Omental fat pad (tissue), 4 donors: ENCODE measurements around the gene DIRAS2. TPM values are rescaled to one million over a fixed set of nuclear protein-coding genes. Genes with fewer than 3 reads are reported as not detected.

ENCODE experiments used
- ATAC-seq: fragments of 150-250 bp; one replicate; pipeline ENCODE4 v1.9.1; 2016; ENCODE audit warnings: mild to moderate bottlenecking, moderate library complexity; ENCODE audit not compliant: low FRiP score
- DNase-seq: peaks from one replicate; pipeline ENCODE4 v3.0.0-alpha.2; 2019; ENCODE audit warnings: low spot score
- total RNA-seq, 4 donors: library from RNA; depleted of rRNA; stranded (reverse); fragments of >200 nt; gene quantifications; one replicate each; pipeline ENCODE4 v1.1.0, GENCODE V29; 2016
- TF ChIP-seq, protein P1 (sequence below), 3 donors: fragments of 450-650 bp; IDR thresholded peaks; one replicate each; pipeline ENCODE4 v1.5.1; 2016 to 2017; ENCODE audit warnings: antibody characterized with exemption in 3 of 3, mild to moderate bottlenecking in 3 of 3, moderate library complexity in 2 of 3

The DIRAS2 gene
- total RNA-seq, 4 donors from 2014 or later = 0.12 TPM; not detected in 3

DNA sequence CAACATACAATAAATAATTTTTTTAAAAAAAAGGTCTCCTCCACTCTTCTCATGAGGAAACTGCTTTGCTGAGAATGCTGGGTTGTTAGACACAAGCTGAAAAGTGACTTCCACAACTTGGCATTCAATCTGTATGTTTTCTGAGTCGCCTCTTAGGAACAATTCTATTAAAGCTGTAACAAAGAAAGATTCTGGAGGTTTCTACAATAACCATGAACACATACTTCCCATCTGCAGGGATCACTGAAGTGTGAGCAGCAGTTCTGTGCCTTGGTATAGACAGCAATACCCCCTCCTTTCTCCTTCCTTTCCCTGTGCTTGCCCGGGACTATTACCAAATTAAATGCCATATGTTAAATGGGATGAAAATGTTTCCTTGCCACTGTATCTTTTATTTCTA is 1.5 kb downstream of the DIRAS2 start:
- no peak for ATAC-seq
- no peak for DNase-seq
- TF ChIP-seq, protein P1, sequence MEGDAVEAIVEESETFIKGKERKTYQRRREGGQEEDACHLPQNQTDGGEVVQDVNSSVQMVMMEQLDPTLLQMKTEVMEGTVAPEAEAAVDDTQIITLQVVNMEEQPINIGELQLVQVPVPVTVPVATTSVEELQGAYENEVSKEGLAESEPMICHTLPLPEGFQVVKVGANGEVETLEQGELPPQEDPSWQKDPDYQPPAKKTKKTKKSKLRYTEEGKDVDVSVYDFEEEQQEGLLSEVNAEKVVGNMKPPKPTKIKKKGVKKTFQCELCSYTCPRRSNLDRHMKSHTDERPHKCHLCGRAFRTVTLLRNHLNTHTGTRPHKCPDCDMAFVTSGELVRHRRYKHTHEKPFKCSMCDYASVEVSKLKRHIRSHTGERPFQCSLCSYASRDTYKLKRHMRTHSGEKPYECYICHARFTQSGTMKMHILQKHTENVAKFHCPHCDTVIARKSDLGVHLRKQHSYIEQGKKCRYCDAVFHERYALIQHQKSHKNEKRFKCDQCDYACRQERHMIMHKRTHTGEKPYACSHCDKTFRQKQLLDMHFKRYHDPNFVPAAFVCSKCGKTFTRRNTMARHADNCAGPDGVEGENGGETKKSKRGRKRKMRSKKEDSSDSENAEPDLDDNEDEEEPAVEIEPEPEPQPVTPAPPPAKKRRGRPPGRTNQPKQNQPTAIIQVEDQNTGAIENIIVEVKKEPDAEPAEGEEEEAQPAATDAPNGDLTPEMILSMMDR (IDR thresholded peaks at IDR 0.05) = no peak

DNA sequence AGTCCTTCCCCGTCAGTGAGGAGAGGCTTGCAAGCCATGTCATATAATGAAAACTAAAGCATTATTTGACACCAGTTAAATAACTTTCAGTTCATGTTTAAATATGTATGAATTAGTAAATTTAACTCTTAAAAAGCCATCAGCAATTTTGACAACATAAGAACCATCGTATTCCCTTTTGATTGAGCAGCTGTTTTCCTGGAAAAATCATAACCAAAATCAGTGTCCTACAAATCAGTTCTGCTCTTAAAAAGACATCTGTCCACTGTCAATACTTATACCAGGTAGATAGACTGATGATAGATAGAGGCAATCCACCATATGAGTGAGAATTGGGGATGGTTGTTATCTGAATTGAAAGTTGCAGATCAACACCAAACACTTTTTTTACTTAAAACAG is 2.3 kb downstream of the DIRAS2 start:
- DNase-seq (no peak), ATAC-seq (no peak)
- TF ChIP-seq, protein P1 (IDR thresholded peaks at IDR 0.05) = no peak

DNA sequence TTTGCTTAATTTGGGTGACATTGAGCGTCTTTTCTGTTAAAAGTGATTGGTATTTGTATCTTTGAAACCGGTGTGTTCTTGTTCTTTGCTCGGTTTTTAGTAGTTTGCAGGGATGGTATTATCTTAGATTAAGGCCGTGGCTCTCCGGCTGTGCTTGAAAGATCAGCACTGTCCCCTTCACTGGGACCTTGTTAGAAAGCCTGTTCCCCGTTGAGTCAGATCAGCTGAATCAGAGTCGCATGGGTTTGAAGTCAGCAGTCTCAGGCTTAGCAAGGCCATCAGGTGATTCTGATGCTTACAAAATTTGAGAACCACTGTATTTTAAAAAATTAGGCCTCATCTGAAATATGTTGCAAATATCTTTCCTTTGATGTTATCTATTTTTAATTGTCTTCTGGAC is 5.0 kb downstream of the DIRAS2 start:
- TF ChIP-seq, protein P1 (IDR thresholded peaks at IDR 0.05) = no peak
- DNase-seq = no peak
- ATAC-seq = no peak

DNA sequence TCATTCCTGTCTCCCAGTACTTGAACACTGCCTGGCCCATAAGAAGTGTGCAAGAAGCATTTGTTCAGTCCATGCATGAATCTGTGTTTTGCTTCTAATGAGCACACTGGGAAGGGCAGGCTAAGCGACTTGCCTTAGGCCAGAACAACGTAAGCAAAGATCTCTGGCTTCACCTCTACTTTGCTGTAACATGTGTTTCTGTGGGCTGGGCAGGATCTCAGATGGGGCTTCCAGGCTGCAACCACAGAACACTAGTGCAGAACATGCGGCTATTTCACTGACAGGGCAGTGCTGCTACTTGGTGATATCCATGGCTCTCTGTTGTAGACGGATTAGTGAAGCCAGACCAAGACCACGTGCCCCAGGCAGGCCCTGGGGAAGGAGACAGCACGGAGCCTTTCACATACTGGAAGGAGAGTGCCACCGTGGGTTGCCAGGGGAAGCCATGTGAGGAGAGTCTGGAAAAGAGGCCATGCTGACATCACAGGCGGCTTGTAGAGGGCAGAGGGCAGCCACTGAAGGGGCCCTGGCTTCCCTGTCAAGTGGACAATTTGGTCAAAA is 9.9 kb downstream of the DIRAS2 start:
- TF ChIP-seq, protein P1 (IDR thresholded peaks at IDR 0.05) = no peak
- ATAC-seq = no peak
- no peak for DNase-seq

DNA sequence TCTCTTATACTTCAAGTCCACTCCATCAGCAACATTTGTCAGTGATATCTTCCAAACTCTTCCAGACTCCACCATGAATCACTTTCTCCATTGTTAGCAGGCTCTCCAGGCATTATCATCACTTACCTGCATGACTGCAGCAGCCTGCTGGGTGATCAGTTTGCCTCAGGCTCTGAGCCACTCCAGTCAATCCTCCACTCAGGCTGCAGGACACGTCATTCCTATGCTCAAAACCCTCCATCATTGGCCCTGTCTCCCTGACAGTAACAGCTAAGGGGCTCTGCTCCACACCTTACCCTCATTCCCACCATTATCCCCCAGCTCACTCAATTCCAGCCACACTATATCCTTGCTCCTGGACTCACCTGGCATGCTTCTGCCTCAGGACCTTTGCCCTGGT is 10.7 kb downstream of the DIRAS2 start:
- TF ChIP-seq, protein P1 (IDR thresholded peaks at IDR 0.05) = no peak
- no peak for DNase-seq
- ATAC-seq = no peak

DNA sequence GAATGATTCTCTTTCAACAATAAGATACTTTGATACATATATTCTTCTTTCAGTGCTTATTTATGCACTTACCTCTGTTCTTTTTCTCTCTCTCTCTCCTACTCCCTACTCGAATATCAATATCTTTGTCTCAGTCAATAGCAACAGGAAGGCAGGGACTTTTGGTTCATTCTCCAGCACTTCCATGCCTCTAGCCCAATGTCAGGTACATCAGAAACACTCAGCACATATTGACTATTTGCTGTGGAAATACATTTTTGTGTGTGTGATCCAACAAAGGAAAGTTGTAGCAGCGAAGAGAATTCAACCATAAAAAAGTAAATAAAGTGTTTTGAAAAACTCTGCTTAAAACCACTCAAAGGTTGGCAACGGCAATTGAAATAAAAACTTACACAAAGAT is 12.6 kb downstream of the DIRAS2 start:
- ATAC-seq = no peak
- TF ChIP-seq, protein P1 (IDR thresholded peaks at IDR 0.05) = no peak
- DNase-seq = no peak

DNA sequence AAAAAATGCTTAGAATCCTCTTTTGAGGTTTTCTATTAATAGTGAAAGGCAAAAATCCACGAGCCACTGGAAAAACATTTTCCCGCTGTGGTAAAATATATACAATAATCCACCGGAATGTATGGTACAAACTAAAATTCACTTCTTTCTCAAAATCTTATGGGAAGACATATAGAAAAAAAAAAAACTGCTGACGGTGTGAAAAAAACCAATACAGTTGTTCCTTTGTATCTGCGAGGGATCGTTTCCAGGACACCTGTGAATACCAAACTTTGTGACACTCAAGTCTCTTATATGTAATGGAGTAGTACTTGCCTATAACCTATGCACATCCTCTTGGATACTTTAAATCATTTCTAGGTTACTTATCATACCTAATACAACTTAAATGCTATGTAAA is 13.3 kb downstream of the DIRAS2 start:
- ATAC-seq (no peak), DNase-seq (no peak)
- TF ChIP-seq, protein P1 (IDR thresholded peaks at IDR 0.05) = no peak
